HCT116 (cell line): ENCODE measurements around the gene GNB1. TPM values are rescaled to one million over a fixed set of nuclear protein-coding genes. Genes with fewer than 3 reads are reported as not detected.

ENCODE experiments used
- ATAC-seq: fragments of 200-7000 bp; cut with Tn5 transposase; 2 replicates; pipeline ENCODE4 v1.9.1; 2020; ENCODE audit warnings: mild to moderate bottlenecking, moderate library complexity
- BruUV-seq: library from RNA; stranded (reverse); fragments of 400-500 nt; replicated peaks from 2 replicates; lab custom pipeline; 2021; lab: Mats Ljungman, UMichigan
- CTCF ChIA-PET: fragments of 300-600 bp; sonication (Branson Sonifier 250); formaldehyde crosslinking; loops from one replicate; lab custom pipeline; 2021; ENCODE audit warnings: antibody characterized with exemption; lab: Charles Lee
- POLR2A ChIA-PET: fragments of 300-600, 350-600 bp; sonication (Branson Sonifier 250); formaldehyde crosslinking; loops from one replicate; lab custom pipeline; 2021; ENCODE audit warnings: antibody characterized with exemption; lab: Charles Lee
- RAD21 ChIA-PET, 2 experiments: fragments of 300-600 bp; sonication (Branson Sonifier 250); formaldehyde crosslinking; loops; one replicate each; lab custom pipeline; 2023; ENCODE audit warnings: low total read pairs in 2 of 2; ENCODE audit not compliant: uncharacterized antibody in 2 of 2, unreplicated experiment in 2 of 2, low non-redundant PET in 1 of 2; lab: Charles Lee
- DNase-seq: peaks from one replicate; pipeline ENCODE4 v3.0.0-alpha.2; 2010; ENCODE audit warnings: low read depth, low spot score
- H2AFZ ChIP-seq: fragments of 200-600 bp; shearing (Covaris generic), sonication (generic); 2 replicates; pipeline ENCODE4 v1.6.1; 2017; ENCODE audit warnings: low read depth, mixed run types, mixed read lengths, antibody characterized with exemption, low read length; ENCODE audit not compliant: poor library complexity, severe bottlenecking
- H3K27ac ChIP-seq: 2 replicates; pipeline ENCODE4 v1.5.1; 2012; ENCODE audit warnings: low read depth, low read length
- H3K27me3 ChIP-seq: fragments of 200-600 bp; sonication (generic); 2 replicates; pipeline ENCODE4 v1.6.1; 2016; ENCODE audit warnings: mixed run types, low read length, mixed read lengths; ENCODE audit not compliant: insufficient read depth
- H3K36me3 ChIP-seq, 2 experiments: fragments of 200-500 bp in 1 of 2; fragments of 200-600 bp in 1 of 2; sonication (Bioruptor generic) in 1 of 2; sonication (generic) in 1 of 2; 2 replicates each; pipeline versions ENCODE4 v1.5.1 to v1.6.1; 2014 to 2016; ENCODE audit warnings: low read length in 2 of 2, inconsistent platforms in 1 of 2, mixed read lengths in 1 of 2, mixed run types in 1 of 2; ENCODE audit not compliant: insufficient read depth in 2 of 2, control insufficient read depth in 1 of 2
- H3K4me1 ChIP-seq, 2 experiments: fragments of 200-600 bp in 1 of 2; sonication (generic) in 1 of 2; 2 replicates each; pipeline versions ENCODE4 v1.5.1 to v1.6.1; 2012 to 2017; ENCODE audit warnings: low read length in 2 of 2, inconsistent platforms in 1 of 2, mild to moderate bottlenecking in 1 of 2, mixed read lengths in 1 of 2, mixed run types in 1 of 2, moderate library complexity in 1 of 2; ENCODE audit not compliant: insufficient read depth in 2 of 2, control insufficient read depth in 1 of 2
- H3K4me2 ChIP-seq: fragments of 200-600 bp; sonication (generic); 2 replicates; pipeline ENCODE4 v1.6.1; 2017; ENCODE audit warnings: mixed run types, low read length, mixed read lengths
- H3K4me3 ChIP-seq, 2 experiments: fragments of 200-600 bp in 1 of 2; sonication (generic) in 1 of 2; replicated peaks in 1 of 2; 2 replicates each; pipeline ENCODE4 v1.5.1; 2011 to 2016; ENCODE audit warnings: low read length in 2 of 2, control low read depth in 1 of 2, low read depth in 1 of 2, mild to moderate bottlenecking in 1 of 2, mixed read lengths in 1 of 2, mixed run types in 1 of 2
- H3K79me2 ChIP-seq: fragments of 200-600 bp; sonication (generic); 2 replicates; pipeline ENCODE4 v1.6.1; 2017; ENCODE audit warnings: mild to moderate bottlenecking, mixed run types, low read length, moderate library complexity, mixed read lengths; ENCODE audit not compliant: insufficient read depth
- H3K9ac ChIP-seq: fragments of 200-600 bp; sonication (generic); 2 replicates; pipeline ENCODE4 v1.6.1; 2016; ENCODE audit warnings: low read length, mixed read lengths
- H3K9me2 ChIP-seq: fragments of 200-600 bp; sonication (generic), shearing (Covaris generic); 2 replicates; pipeline ENCODE4 v1.6.1; 2017; ENCODE audit warnings: mixed run types, mild to moderate bottlenecking, moderate library complexity; ENCODE audit not compliant: insufficient read depth
- H3K9me3 ChIP-seq, 2 experiments: fragments of 200-500 bp in 1 of 2; fragments of 200-600 bp in 1 of 2; sonication (Bioruptor generic) in 1 of 2; sonication (generic) in 1 of 2; 2 replicates each; pipeline ENCODE4 v1.6.1; 2014 to 2017; ENCODE audit warnings: low read length in 2 of 2, mixed read lengths in 2 of 2, inconsistent platforms in 1 of 2, low read depth in 1 of 2, mild to moderate bottlenecking in 1 of 2, mixed run types in 1 of 2, moderate library complexity in 1 of 2; ENCODE audit not compliant: control insufficient read depth in 1 of 2, insufficient read depth in 1 of 2
- H4K20me1 ChIP-seq: fragments of 200-600 bp; sonication (generic), shearing (Covaris generic); 2 replicates; pipeline ENCODE4 v1.6.1; 2017; ENCODE audit warnings: mixed run types, mild to moderate bottlenecking, moderate library complexity; ENCODE audit not compliant: insufficient read depth
- ATF3 ChIP-seq: IDR thresholded peaks from 2 replicates; pipeline ENCODE4 v1.6.1; 2012
- CBX3 ChIP-seq: IDR thresholded peaks from 2 replicates; pipeline ENCODE4 v1.6.1; 2012; ENCODE audit warnings: low read depth
- MAX ChIP-seq: IDR thresholded peaks from 2 replicates; pipeline ENCODE4 v1.6.1; 2012
- POLR2A ChIP-seq: IDR thresholded peaks from 2 replicates; pipeline ENCODE4 v1.7.0; 2011; ENCODE audit warnings: borderline replicate concordance; ENCODE audit not compliant: insufficient read depth, insufficient read length; ENCODE audit errors: extremely low read depth
- RAD21 ChIP-seq: IDR thresholded peaks from 2 replicates; pipeline ENCODE4 v1.6.1; 2012; ENCODE audit warnings: low read depth, mild to moderate bottlenecking
- REST ChIP-seq: IDR thresholded peaks from 2 replicates; pipeline ENCODE4 v1.6.1; 2012; ENCODE audit warnings: low read depth
- SIN3A ChIP-seq: IDR thresholded peaks from 2 replicates; pipeline ENCODE4 v1.6.1; 2012; ENCODE audit warnings: low read depth
- SP1 ChIP-seq: IDR thresholded peaks from 2 replicates; pipeline ENCODE4 v1.6.1; 2012; ENCODE audit warnings: low read depth
- SRF ChIP-seq: IDR thresholded peaks from 2 replicates; pipeline ENCODE4 v1.6.1; 2012; ENCODE audit warnings: low read depth
- TCF7L2 ChIP-seq: IDR thresholded peaks from 2 replicates; pipeline ENCODE4 v1.7.0; 2011; ENCODE audit warnings: borderline replicate concordance, inconsistent platforms; ENCODE audit not compliant: insufficient read depth, insufficient read length; ENCODE audit errors: extremely low read depth
- ZBTB33 ChIP-seq: IDR thresholded peaks from 2 replicates; pipeline ENCODE4 v1.6.1; 2011; ENCODE audit warnings: mild to moderate bottlenecking, low read length, moderate library complexity; ENCODE audit not compliant: insufficient replicate concordance; ENCODE audit errors: extremely low read depth
- ZFX ChIP-seq: fragments of 450-650 bp; IDR thresholded peaks from 2 replicates; pipeline ENCODE4 v1.6.1; 2017
- ZNF274 ChIP-seq: fragments of 200-500 bp; sonication (Bioruptor generic); IDR thresholded peaks from 2 replicates; pipeline ENCODE4 v1.6.1; 2014; ENCODE audit warnings: mild to moderate bottlenecking, low read depth, low read length, inconsistent platforms
- intact Hi-C: fragments of 100-400 bp; cut with micrococcal nuclease; formaldehyde crosslinking; loops from 2 replicates; pipeline ENCODE4 v1.10.0; 2022
- total RNA-seq: library from RNA; stranded (reverse); gene quantifications from one replicate; pipeline ENCODE4 v1.2.1, GENCODE V29; 2021; ENCODE audit not compliant: unreplicated experiment

GNB1 gene
- total RNA-seq, 1 experiment from 2014 or later, result 371 TPM

DNA sequence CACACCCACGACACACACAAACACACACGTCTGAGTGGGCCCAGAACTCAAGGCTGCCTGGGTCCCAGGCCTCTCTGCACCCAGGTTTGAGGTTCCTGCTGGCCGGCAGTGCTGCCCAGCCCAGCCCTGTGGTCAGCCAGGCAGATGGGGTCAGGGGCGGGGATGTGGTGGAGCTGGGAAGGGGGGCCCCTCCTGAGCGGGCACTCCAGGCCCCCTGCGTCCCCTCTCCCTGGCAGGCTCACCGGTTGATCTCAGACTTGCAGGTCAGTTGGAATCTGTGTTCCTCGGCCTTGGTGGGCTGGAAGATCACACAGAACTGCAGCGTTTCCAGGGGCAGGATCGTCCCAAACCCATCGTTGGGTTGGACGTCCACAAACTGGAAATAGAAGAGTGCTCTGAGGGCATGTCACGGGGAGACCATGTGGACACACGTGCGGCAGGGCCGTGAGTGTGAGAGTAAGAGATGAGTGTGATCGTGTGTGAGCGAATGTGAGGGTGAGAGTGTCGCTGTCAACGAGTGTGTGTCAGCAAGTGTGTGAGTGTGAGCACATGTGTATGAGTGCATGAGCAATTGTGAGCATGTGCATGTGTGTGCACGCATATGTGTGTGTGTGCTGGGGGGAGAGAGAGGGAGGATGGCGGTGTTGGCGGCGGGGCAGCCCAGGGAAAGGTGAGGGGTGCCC is 47.9 kb upstream of the GNB1 start:
- Histone ChIP-seq H3K36me3 (no peaks in the 10 kb centered on the region), H3K4me3 (no peak overlapping the region), H4K20me1 (no peaks in the 10 kb centered on the region), H2AFZ (no peak overlapping the region), H3K79me2 (no peaks in the 10 kb centered on the region), H3K4me2 (no peak overlapping the region), H3K27me3 (no peaks in the 10 kb centered on the region), H3K9me3 (peaks cover 0 to 9% of the 10 kb centered on the region in 2 experiments; a peak in 1 of 4 replicates), H3K9me2 (no peaks in the 10 kb centered on the region), H3K27ac (no peak overlapping the region), H3K4me1 (peaks cover 0 to 3% of the 10 kb centered on the region in 2 experiments; a peak in 1 of 4 replicates), H3K9ac (no peak overlapping the region)
- ATAC-seq (no peak), DNase-seq (no peak)
- TF ChIP-seq SP1 (no peak), SRF (no peak), ZBTB33 (no peak), MAX (no peak), TCF7L2 (no peak), REST (no peak), ATF3 (no peak), SIN3A (no peak), ZNF274 (no peak), CBX3 (no peak), POLR2A (no peak), ZFX (no peak), RAD21 (no peak)
- no TSS peak for BruUV-seq
- intact Hi-C loops, result no loop called here
- ChIA-PET CTCF (no interaction called here), POLR2A (no interaction called here), RAD21 (no interaction called here)
